GM23248 (cell line): ENCODE measurements around the gene MBNL3. TPM values are rescaled to one million over a fixed set of nuclear protein-coding genes. Genes with fewer than 3 reads are reported as not detected.
"Not testable (repeated sequence)": the region's sequence is repeated elsewhere in the genome, so short reads cannot be mapped to it uniquely, and the experiment has no call there.

Experiments
- DNase-seq: peaks from one replicate; pipeline ENCODE4 v3.0.0-alpha.2; 2015
- H2AFZ ChIP-seq: fragments of 200-600 bp; sonication (generic); 2 replicates; pipeline ENCODE4 v1.6.1; 2016; ENCODE audit warnings: antibody characterized with exemption
- H3F3A ChIP-seq: fragments of 200-600 bp; sonication (generic); 2 replicates; pipeline ENCODE4 v1.6.1; 2016; ENCODE audit warnings: mild to moderate bottlenecking, antibody characterized with exemption, mixed run types; ENCODE audit not compliant: insufficient read depth
- H3K27ac ChIP-seq: fragments of 200-600 bp; sonication (generic); 2 replicates; pipeline ENCODE4 v1.5.1; 2016; ENCODE audit warnings: mild to moderate bottlenecking
- H3K27me3 ChIP-seq: fragments of 200-600 bp; sonication (generic); replicated peaks from 2 replicates; pipeline ENCODE4 v1.6.1; 2016; ENCODE audit warnings: mild to moderate bottlenecking; ENCODE audit not compliant: insufficient read depth
- H3K36me3 ChIP-seq: fragments of 200-600 bp; sonication (generic); 2 replicates; pipeline ENCODE4 v1.6.1; 2016; ENCODE audit warnings: low read depth, mild to moderate bottlenecking
- H3K4me1 ChIP-seq: fragments of 200-600 bp; sonication (generic); 2 replicates; pipeline ENCODE4 v1.6.1; 2016; ENCODE audit warnings: mild to moderate bottlenecking; ENCODE audit not compliant: insufficient read depth
- H3K4me2 ChIP-seq: fragments of 200-600 bp; sonication (generic); one replicate; pipeline ENCODE4 v1.6.1; 2016; ENCODE audit warnings: mild to moderate bottlenecking; ENCODE audit not compliant: unreplicated experiment
- H3K4me3 ChIP-seq: fragments of 200-600 bp; sonication (generic); 2 replicates; pipeline ENCODE4 v1.5.1; 2016; ENCODE audit warnings: mild to moderate bottlenecking
- H3K79me2 ChIP-seq: fragments of 200-600 bp; sonication (generic); 2 replicates; pipeline ENCODE4 v1.6.1; 2016; ENCODE audit warnings: mild to moderate bottlenecking; ENCODE audit not compliant: insufficient read depth
- H3K9ac ChIP-seq: fragments of 200-600 bp; sonication (generic); 2 replicates; pipeline ENCODE4 v1.6.1; 2016; ENCODE audit warnings: mild to moderate bottlenecking
- H3K9me2 ChIP-seq: fragments of 200-600 bp; sonication (generic); 2 replicates; pipeline ENCODE4 v1.6.1; 2016; ENCODE audit warnings: mixed run types, mild to moderate bottlenecking, moderate library complexity; ENCODE audit not compliant: insufficient read depth
- H3K9me3 ChIP-seq: fragments of 200-600 bp; sonication (generic); one replicate; pipeline ENCODE4 v1.6.1; 2017; ENCODE audit warnings: low read depth
- H4K20me1 ChIP-seq: fragments of 200-600 bp; sonication (generic); 2 replicates; pipeline ENCODE4 v1.6.0; 2016; ENCODE audit not compliant: insufficient read depth
- EZH2 ChIP-seq: fragments of 200-600 bp; sonication (generic); IDR thresholded peaks from 2 replicates; pipeline ENCODE4 v1.6.1; 2018; ENCODE audit warnings: antibody characterized with exemption, mild to moderate bottlenecking; ENCODE audit not compliant: insufficient read depth, poor library complexity, severe bottlenecking
- EZH2phosphoT487 ChIP-seq: fragments of 200-600 bp; sonication (generic); IDR thresholded peaks from 2 replicates; pipeline ENCODE4 v1.6.1; 2018; ENCODE audit warnings: antibody characterized with exemption, moderate library complexity, mild to moderate bottlenecking, low read depth; ENCODE audit not compliant: insufficient read depth
- WGBS, 2 experiments: methylation state at CpG; one replicate each; pipeline ENCODE4 v1.1.6; 2015 to 2017; ENCODE audit warnings: low lambda C conversion rate in 2 of 2, low coverage in 1 of 2; ENCODE audit errors: missing lambda C conversion rate in 2 of 2; 5-methylcytosine and 5-hydroxymethylcytosine counted together
- in situ Hi-C: fragments of 300-500 bp; cut with MboI; formaldehyde crosslinking; loops from 2 replicates; pipeline ENCODE4 v1.15.0; 2020
- polyA plus RNA-seq: library from polyadenylated mRNA; unstranded; fragments of >200 nt; fragmentation: Nextera tagmentation; extraction: Ambion mirVana; gene quantifications from 2 replicates; pipeline ENCODE4 v1.2.1, GENCODE V29; 2016
- total RNA-seq: library from RNA; depleted of rRNA; stranded (reverse); fragments of >200 nt; shearing (Covaris generic); gene quantifications from 2 replicates; pipeline ENCODE4 v1.2.3, GENCODE V29; 2014

The MBNL3 gene
- total and polyA plus RNA-seq, 2 experiments from 2014 or later = 0.88 to 2.4 TPM

DNA sequence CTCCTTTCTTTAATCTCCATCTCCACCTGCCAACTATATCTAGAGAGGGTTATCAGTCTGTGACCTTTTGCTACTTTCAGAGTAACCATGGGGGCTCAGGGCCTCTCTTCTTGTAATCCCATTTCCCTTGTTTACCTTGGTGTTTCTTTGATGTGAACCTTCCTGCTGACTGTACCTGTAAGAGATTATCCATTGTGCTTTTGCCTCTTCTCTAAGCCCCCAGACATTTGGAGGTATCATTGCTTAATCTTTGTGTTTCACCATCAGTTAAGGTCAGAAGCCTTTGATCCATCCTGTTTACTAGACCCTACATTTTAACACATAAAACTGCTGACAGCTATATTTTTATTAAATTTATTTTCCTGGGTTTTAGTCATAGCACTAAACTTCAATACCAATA, 157.8 kb downstream of the MBNL3 start:
- no peaks in the 10 kb centered on the region for H3K27me3 ChIP-seq
- no peaks in the 10 kb centered on the region for H3K9me3 ChIP-seq
- no peaks in the 10 kb centered on the region for H3K79me2 ChIP-seq
- H2AFZ ChIP-seq = no peak overlapping the region
- H3K4me2 ChIP-seq = no peak overlapping the region
- in situ Hi-C loops = no loop called here
- DNase-seq = no peak
- TF ChIP-seq EZH2 (no peak), EZH2phosphoT487 (no peak)
- no peak overlapping the region for H3K4me3 ChIP-seq
- no peaks in the 10 kb centered on the region for H3K36me3 ChIP-seq
- H3F3A ChIP-seq = no peaks in the 10 kb centered on the region
- H3K9ac ChIP-seq = no peak overlapping the region
- no peaks in the 10 kb centered on the region for H3K4me1 ChIP-seq
- no peaks in the 10 kb centered on the region for H3K9me2 ChIP-seq
- no peak overlapping the region for H3K27ac ChIP-seq
- no peaks in the 10 kb centered on the region for H4K20me1 ChIP-seq

DNA sequence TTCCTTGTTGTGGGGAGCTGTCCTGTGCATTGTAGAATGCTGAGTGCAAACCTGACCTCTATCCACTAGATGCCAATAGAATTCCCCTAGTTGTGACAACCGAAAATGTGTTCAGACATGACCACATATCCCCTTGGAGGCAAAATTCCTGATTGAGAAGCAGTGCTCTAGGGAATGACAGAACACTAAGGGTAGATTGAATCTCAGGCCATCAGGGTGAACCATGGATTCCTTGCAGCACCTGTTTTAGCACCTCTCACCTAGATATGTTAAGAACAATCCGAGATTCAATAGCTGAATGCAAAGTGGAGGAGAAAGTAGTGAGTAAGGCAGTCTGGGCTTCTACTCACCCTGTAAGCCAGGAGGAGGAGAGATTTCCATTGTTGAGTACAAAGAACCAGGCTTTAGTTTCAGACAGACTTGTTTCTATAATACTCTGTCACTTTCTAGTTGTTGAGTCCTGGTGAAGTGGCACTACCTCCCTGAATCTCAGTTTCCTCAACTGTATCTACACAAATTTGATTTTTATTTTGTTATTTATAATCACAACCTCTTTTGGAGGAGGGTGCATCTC, 158.6 kb downstream of the MBNL3 start:
- H3K27me3 ChIP-seq = no peaks in the 10 kb centered on the region
- in situ Hi-C loops = no loop called here
- H3K4me3 ChIP-seq = no peak overlapping the region
- DNase-seq = no peak
- H3F3A ChIP-seq = no peaks in the 10 kb centered on the region
- no peak overlapping the region for H2AFZ ChIP-seq
- no peak overlapping the region for H3K4me2 ChIP-seq
- TF ChIP-seq EZH2phosphoT487 (no peak), EZH2 (no peak)
- no peaks in the 10 kb centered on the region for H3K4me1 ChIP-seq
- no peaks in the 10 kb centered on the region for H3K9me2 ChIP-seq
- H4K20me1 ChIP-seq = no peaks in the 10 kb centered on the region
- H3K9me3 ChIP-seq = no peaks in the 10 kb centered on the region
- H3K79me2 ChIP-seq = no peaks in the 10 kb centered on the region
- no peak overlapping the region for H3K9ac ChIP-seq
- no peaks in the 10 kb centered on the region for H3K36me3 ChIP-seq
- 54 to 60% methylated on average over 2 of the region's 2 CpGs for WGBS, 2 experiments
- H3K27ac ChIP-seq = no peak overlapping the region

DNA sequence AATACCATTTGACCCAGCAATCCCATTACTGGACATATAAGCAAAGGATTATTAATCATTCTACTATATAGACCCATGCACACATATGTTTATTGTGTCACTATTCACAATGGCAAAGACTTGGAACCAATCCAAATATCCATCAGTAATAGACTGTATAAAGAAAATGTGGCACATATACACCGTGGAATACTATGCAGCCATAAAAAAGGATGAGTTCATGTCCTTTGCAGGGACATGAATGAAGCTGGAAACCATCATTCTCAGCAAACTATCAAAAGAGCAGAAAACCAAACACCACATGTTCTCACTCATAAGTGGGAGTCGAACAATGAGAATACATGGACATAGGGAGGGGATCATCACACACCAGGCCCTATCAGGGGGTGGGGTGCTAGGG, 161.9 kb downstream of the MBNL3 start:
- H3K4me2 ChIP-seq, H3K9ac ChIP-seq, H3K4me1 ChIP-seq, H2AFZ ChIP-seq, H3K36me3 ChIP-seq, H3K79me2 ChIP-seq, H3K9me2 ChIP-seq, in situ Hi-C loops, H3K9me3 ChIP-seq, H3K27ac ChIP-seq, H3K4me3 ChIP-seq, H3K27me3 ChIP-seq, DNase-seq, H3F3A ChIP-seq, H4K20me1 ChIP-seq: not testable (repeated sequence)
- WGBS, 2 experiments = 50 to 68% methylated on average over 1 to 2 of the region's 2 CpGs
